ENCODE data around the gene SLC39A11.

DNA sequence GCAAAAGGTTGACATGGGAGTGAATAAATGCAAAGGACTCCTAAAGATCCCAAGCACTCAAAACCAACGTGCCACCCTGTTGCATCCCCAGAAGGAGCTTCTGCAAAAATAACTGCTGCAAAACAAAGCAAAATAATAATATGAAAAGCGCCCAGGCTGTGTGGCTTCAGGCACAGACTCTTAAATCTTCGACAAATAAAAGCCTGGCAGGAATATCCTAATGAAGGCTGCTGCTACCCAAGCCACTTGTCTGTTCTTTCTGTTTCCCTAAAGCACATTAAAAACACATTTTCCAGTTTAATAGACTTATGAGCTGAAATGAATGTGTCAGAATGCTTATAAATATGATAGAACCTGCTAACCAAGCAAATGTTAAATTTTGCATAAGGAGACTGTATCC lies 154.0 kb downstream of the SLC39A11 start:
- no peak for TF ChIP-seq FOXM1 (IDR thresholded peaks at IDR 0.05; ENCODE audit: borderline replicate concordance)
- TF ChIP-seq HDGF (IDR thresholded peaks at IDR 0.05; ENCODE audit: borderline replicate concordance): no peak
- TF ChIP-seq BHLHE40 (IDR thresholded peaks at IDR 0.05; ENCODE audit: borderline replicate concordance): no peak
- TF ChIP-seq ZNF384 (IDR thresholded peaks at IDR 0.05): no peak
